NCI-H2107 treated with DMSO at 0.1 percent for 48 hours (cell line): Measurements from ENCODE around the gene DIS3L2.
"Not testable (repeated sequence)": the region's sequence is repeated elsewhere in the genome, so short reads cannot be mapped to it uniquely, and the experiment has no call there.

Experiments used
- DNase-seq: peaks from one replicate; lab custom pipeline; 2025; ENCODE audit not compliant: unreplicated experiment; lab: John Stamatoyannopoulos, UW

Gene DIS3L2

GRCh38 chr2:232113821-232114220 is 152.3 kb downstream of the DIS3L2 start:
- no peak for DNase-seq

- DNase-seq, result not testable (repeated sequence)
Measured at GRCh38 chr2:232115728-232116361, 154.3 kb downstream of the DIS3L2 start.

GRCh38 chr2:232116852-232117251 is 155.3 kb downstream of the DIS3L2 start:
- DNase-seq, result no peak

GRCh38 chr2:232117413-232117812 is 155.9 kb downstream of the DIS3L2 start:
- DNase-seq, result no peak

GRCh38 chr2:232120911-232121310 is 159.4 kb downstream of the DIS3L2 start:
- no peak for DNase-seq

GRCh38 chr2:232124309-232124708 is 162.8 kb downstream of the DIS3L2 start:
- no peak for DNase-seq

GRCh38 chr2:232126301-232127099 is 165.0 kb downstream of the DIS3L2 start:
- no peak for DNase-seq

GRCh38 chr2:232129483-232129882 is 168.0 kb downstream of the DIS3L2 start:
- DNase-seq, result no peak

- DNase-seq, result no peak
Measured at GRCh38 chr2:232132181-232132580, 170.7 kb downstream of the DIS3L2 start.

- no peak for DNase-seq
Measured at GRCh38 chr2:232133078-232133477, 171.6 kb downstream of the DIS3L2 start.

- no peak for DNase-seq
Measured at GRCh38 chr2:232134939-232135338, 173.4 kb downstream of the DIS3L2 start.

GRCh38 chr2:232137356-232138147 is 176.0 kb downstream of the DIS3L2 start:
- DNase-seq, result no peak

- no peak for DNase-seq
Measured at GRCh38 chr2:232138441-232138840, 176.9 kb downstream of the DIS3L2 start.

GRCh38 chr2:232139171-232139594 is 177.7 kb downstream of the DIS3L2 start:
- DNase-seq, result no peak

GRCh38 chr2:232139786-232140562 is 178.5 kb downstream of the DIS3L2 start:
- no peak for DNase-seq

- no peak for DNase-seq
Measured at GRCh38 chr2:232141591-232141990, 180.1 kb downstream of the DIS3L2 start.

GRCh38 chr2:232142049-232142448 is 180.5 kb downstream of the DIS3L2 start:
- peak; percentile 45 for DNase-seq

GRCh38 chr2:232142502-232142901 is 181.0 kb downstream of the DIS3L2 start:
- DNase-seq, result no peak

GRCh38 chr2:232146294-232146693 is 184.8 kb downstream of the DIS3L2 start:
- DNase-seq, result no peak

GRCh38 chr2:232147440-232148077 is 186.0 kb downstream of the DIS3L2 start:
- no peak for DNase-seq
